H1 (cell line): ENCODE measurements around the gene TMEM250. TPM values are rescaled to one million over a fixed set of nuclear protein-coding genes. Genes with fewer than 3 reads are reported as not detected.

Experiments
- CHD7 ChIP-seq: fragments of 300-600 bp; sonication (generic); IDR thresholded peaks from 2 replicates; pipeline ENCODE4 v1.7.1; 2012; ENCODE audit warnings: low read length, moderate library complexity, mild to moderate bottlenecking, inconsistent platforms; ENCODE audit not compliant: insufficient replicate concordance
- EZH2 ChIP-seq: fragments of 200-600 bp; sonication (generic); IDR thresholded peaks from 2 replicates; pipeline ENCODE4 v1.7.1; 2012; ENCODE audit warnings: low read depth, mild to moderate bottlenecking, moderate library complexity, low read length, inconsistent platforms; ENCODE audit not compliant: severe bottlenecking
- MAX ChIP-seq: IDR thresholded peaks from 2 replicates; pipeline ENCODE4 v1.6.1; 2012; ENCODE audit warnings: inconsistent platforms
- RBBP5 ChIP-seq: IDR thresholded peaks from 2 replicates; pipeline ENCODE4 v1.7.1; 2012; ENCODE audit warnings: low read depth, mild to moderate bottlenecking, inconsistent platforms, low read length, moderate library complexity, borderline replicate concordance
- RFX5 ChIP-seq: IDR thresholded peaks from 2 replicates; pipeline ENCODE4 v1.6.1; 2011; ENCODE audit warnings: low read depth, low read length, improper control_type of control experiment, borderline replicate concordance
- SRF ChIP-seq: IDR thresholded peaks from 2 replicates; pipeline ENCODE4 v1.6.1; 2011; ENCODE audit warnings: mild to moderate bottlenecking, low read depth, low read length, moderate library complexity
- SUZ12 ChIP-seq: fragments of 200-600 bp; sonication (generic); IDR thresholded peaks from 2 replicates; pipeline ENCODE4 v1.6.1; 2012; ENCODE audit warnings: mild to moderate bottlenecking, inconsistent platforms, low read length, moderate library complexity, mixed read lengths
- TAF1 ChIP-seq: IDR thresholded peaks from 2 replicates; pipeline ENCODE4 v1.6.1; 2011; ENCODE audit warnings: mild to moderate bottlenecking, low read depth, low read length
- TAF7 ChIP-seq: optimal IDR thresholded peaks from 2 replicates; pipeline ENCODE3; 2011; ENCODE audit warnings: low read depth, mild to moderate bottlenecking, inconsistent platforms, low read length, moderate library complexity, borderline replicate concordance
- polyA plus RNA-seq, 7 experiments: library from polyadenylated mRNA; depleted of rRNA in 3 of 7; stranded (reverse) in 5 of 7; unstranded in 2 of 7; fragments of >200 nt in 5 of 7; fragments of 200-250 nt in 2 of 7; gene quantifications; 1 replicate in 5 of 7; 2 replicates in 1 of 7; 4 replicates in 1 of 7; pipeline versions ENCODE4 v1.2.1 to v1.2.3, GENCODE V29; 2011 to 2013; ENCODE audit warnings: missing spikeins in 2 of 7, mixed read lengths in 2 of 7
- total RNA-seq: library from RNA; stranded (reverse); fragmentation: NEBNext Ultra II Directional; extraction: Animal tissue kit (Norgen Biotek cat#: 25700); gene quantifications from 2 replicates; pipeline ENCODE4 v1.2.1, GENCODE V29; 2021

The TMEM250 gene
- total and polyA plus RNA-seq, 2 of the 8 experiments (the other 6 are each of a cell fraction or from before 2014, with no cell fraction given): 22.3 to 34.9 TPM

GRCh38 chr9:136107953-136108647, 10.6 kb downstream of the TMEM250 start (continued):
- TF ChIP-seq CHD7 (no peak), TAF1 (no peak), SUZ12 (no peak), SRF (no peak), EZH2 (no peak), MAX (no peak), RFX5 (no peak), RBBP5 (no peak), TAF7 (no peak)
